Activated T-cell treated with anti-CD3 and anti-CD28 coated beads, Interleukin-2, amount 50 U/mL, for 4 hours (primary cell): Measurements from ENCODE around the gene TMEM101. TPM values are rescaled to one million over a fixed set of nuclear protein-coding genes. Genes with fewer than 3 reads are reported as not detected.
"Not testable (repeated sequence)": the region's sequence is repeated elsewhere in the genome, so short reads cannot be mapped to it uniquely, and the experiment has no call there.

Source experiments
- ATAC-seq, 2 donors: fragments of 200-7000 bp; cut with Tn5 transposase; one replicate each; pipeline ENCODE4 v1.10.0; 2021
- DNase-seq: peaks from one replicate; pipeline ENCODE4 v3.0.0-alpha.2; 2020
- H3K27me3 Mint-ChIP-seq: one replicate; pipeline ENCODE4 v1.8.0; 2021; ENCODE audit warnings: low read depth, mixed read lengths
- H3K36me3 Mint-ChIP-seq: one replicate; pipeline ENCODE4 v1.8.0; 2022; ENCODE audit warnings: mixed read lengths; ENCODE audit not compliant: insufficient read depth
- H3K4me1 Mint-ChIP-seq: one replicate; pipeline ENCODE4 v1.8.0; 2021; ENCODE audit warnings: low read depth, mixed read lengths
- H3K4me3 Mint-ChIP-seq: one replicate; pipeline ENCODE4 v1.8.0; 2021; ENCODE audit warnings: mild to moderate bottlenecking, moderate library complexity, mixed read lengths
- H3K9me3 Mint-ChIP-seq: one replicate; pipeline ENCODE4 v1.8.0; 2021; ENCODE audit warnings: mixed read lengths
- total RNA-seq, 3 donors: library from RNA; stranded (reverse); gene quantifications; one replicate each; pipeline ENCODE4 v1.2.1, GENCODE V29; 2021

Gene TMEM101
- total RNA-seq, 3 donors from 2014 or later = 20.2 to 23.1 (median 22.5) TPM

GRCh38 chr17:44038604-44039011 is 23.8 kb upstream of the TMEM101 start:
- H3K27me3 Mint-ChIP-seq = no peaks in the 10 kb centered on the region
- DNase-seq = no peak
- no peaks in the 10 kb centered on the region for H3K9me3 Mint-ChIP-seq
- no peak overlapping the region for H3K4me3 Mint-ChIP-seq
- peaks cover 15% of the 10 kb centered on the region for H3K4me1 Mint-ChIP-seq
- H3K36me3 Mint-ChIP-seq = peaks cover 30% of the 10 kb centered on the region
- no peak for ATAC-seq

- H3K36me3 Mint-ChIP-seq = peaks cover 31% of the 10 kb centered on the region
- H3K9me3 Mint-ChIP-seq = no peaks in the 10 kb centered on the region
- H3K4me1 Mint-ChIP-seq = peaks cover 15% of the 10 kb centered on the region
- no peaks in the 10 kb centered on the region for H3K27me3 Mint-ChIP-seq
- DNase-seq = no peak
- no peak overlapping the region for H3K4me3 Mint-ChIP-seq
- ATAC-seq = no peak
These were observed 22.7 kb upstream of the TMEM101 start for GRCh38 chr17:44037471-44037870.

- not testable (repeated sequence) for H3K4me1 Mint-ChIP-seq, ATAC-seq
- H3K36me3 Mint-ChIP-seq = peaks cover 24% of the 10 kb centered on the region
These were observed 19.9 kb upstream of the TMEM101 start for GRCh38 chr17:44034688-44035087.

GRCh38 chr17:44033861-44034408 is 19.2 kb upstream of the TMEM101 start:
- Mint-ChIP-seq H3K4me3 (no peak overlapping the region), H3K9me3 (no peaks in the 10 kb centered on the region), H3K27me3 (no peaks in the 10 kb centered on the region), H3K4me1 (peaks cover 4% of the 10 kb centered on the region), H3K36me3 (peaks cover 23% of the 10 kb centered on the region)
- ATAC-seq = no peak
- DNase-seq = no peak

More at GRCh38 chr17:44034688-44035087, 19.9 kb upstream of the TMEM101 start:
- H3K27me3 Mint-ChIP-seq, H3K4me3 Mint-ChIP-seq, H3K9me3 Mint-ChIP-seq, DNase-seq: not testable (repeated sequence)

GRCh38 chr17:44030482-44030881 is 15.7 kb upstream of the TMEM101 start:
- Mint-ChIP-seq H3K9me3 (no peaks in the 10 kb centered on the region), H3K36me3 (peaks cover 14% of the 10 kb centered on the region), H3K4me3 (no peak overlapping the region), H3K27me3 (no peaks in the 10 kb centered on the region), H3K4me1 (peaks cover 4% of the 10 kb centered on the region)
- no peak for DNase-seq
- ATAC-seq = no peak

- H3K9me3 Mint-ChIP-seq = no peaks in the 10 kb centered on the region
- H3K4me3 Mint-ChIP-seq = no peak overlapping the region
- H3K27me3 Mint-ChIP-seq = no peaks in the 10 kb centered on the region
- H3K36me3 Mint-ChIP-seq = peaks cover 14% of the 10 kb centered on the region
- peaks cover 4% of the 10 kb centered on the region for H3K4me1 Mint-ChIP-seq
- no peak for ATAC-seq
- DNase-seq = no peak
These were observed 15.0 kb upstream of the TMEM101 start for GRCh38 chr17:44029736-44030135.

GRCh38 chr17:44024853-44025252 is 10.1 kb upstream of the TMEM101 start:
- no peak for ATAC-seq
- Mint-ChIP-seq H3K36me3 (peaks cover 5% of the 10 kb centered on the region), H3K4me3 (no peak overlapping the region), H3K9me3 (no peaks in the 10 kb centered on the region), H3K4me1 (no peaks in the 10 kb centered on the region), H3K27me3 (no peaks in the 10 kb centered on the region)
- no peak for DNase-seq

GRCh38 chr17:44024271-44024663 is 9.5 kb upstream of the TMEM101 start:
- Mint-ChIP-seq H3K4me3 (no peak overlapping the region), H3K4me1 (no peaks in the 10 kb centered on the region), H3K9me3 (no peaks in the 10 kb centered on the region), H3K36me3 (peaks cover 5% of the 10 kb centered on the region), H3K27me3 (no peaks in the 10 kb centered on the region)
- DNase-seq = no peak
- ATAC-seq = no peak

GRCh38 chr17:44023545-44024270 is 8.9 kb upstream of the TMEM101 start:
- H3K4me3 Mint-ChIP-seq = no peak overlapping the region
- H3K9me3 Mint-ChIP-seq = no peaks in the 10 kb centered on the region
- ATAC-seq = no peak
- H3K4me1 Mint-ChIP-seq = no peaks in the 10 kb centered on the region
- peaks cover 5% of the 10 kb centered on the region for H3K36me3 Mint-ChIP-seq
- DNase-seq = no peak
- H3K27me3 Mint-ChIP-seq = no peaks in the 10 kb centered on the region

- DNase-seq (no peak), ATAC-seq (no peak)
- Mint-ChIP-seq H3K4me1 (no peaks in the 10 kb centered on the region), H3K9me3 (no peaks in the 10 kb centered on the region), H3K4me3 (no peak overlapping the region), H3K27me3 (no peaks in the 10 kb centered on the region), H3K36me3 (peaks cover 5% of the 10 kb centered on the region)
These were observed 7.5 kb upstream of the TMEM101 start for GRCh38 chr17:44022246-44022645.

GRCh38 chr17:44021227-44021626 is 6.5 kb upstream of the TMEM101 start:
- H3K4me3 Mint-ChIP-seq, H3K36me3 Mint-ChIP-seq, H3K4me1 Mint-ChIP-seq, H3K27me3 Mint-ChIP-seq, ATAC-seq, DNase-seq, H3K9me3 Mint-ChIP-seq: not testable (repeated sequence)

- ATAC-seq (peak in 1 of 2 donors; percentile 21), DNase-seq (no peak)
- H3K4me3 Mint-ChIP-seq = peak overlapping the region; percentile 99
These were observed 678 bp downstream of the TMEM101 start for GRCh38 chr17:44014133-44014436.

GRCh38 chr17:44012874-44013273 is 1.9 kb downstream of the TMEM101 start:
- no peak for DNase-seq
- no peaks in the 10 kb centered on the region for H3K27me3 Mint-ChIP-seq
- peak overlapping the region; percentile 99 for H3K4me3 Mint-ChIP-seq
- no peak for ATAC-seq
- peaks cover 15% of the 10 kb centered on the region for H3K4me1 Mint-ChIP-seq
- peaks cover 13% of the 10 kb centered on the region for H3K36me3 Mint-ChIP-seq
- H3K9me3 Mint-ChIP-seq = no peaks in the 10 kb centered on the region

More at GRCh38 chr17:44014133-44014436, 678 bp downstream of the TMEM101 start:
- Mint-ChIP-seq H3K27me3 (no peaks in the 10 kb centered on the region), H3K4me1 (peaks cover 8% of the 10 kb centered on the region), H3K36me3 (peaks cover 13% of the 10 kb centered on the region), H3K9me3 (no peaks in the 10 kb centered on the region)

- Mint-ChIP-seq H3K27me3 (no peaks in the 10 kb centered on the region), H3K4me3 (no peak overlapping the region), H3K9me3 (no peaks in the 10 kb centered on the region), H3K4me1 (peaks cover 18% of the 10 kb centered on the region), H3K36me3 (peaks cover 13% of the 10 kb centered on the region)
- no peak for ATAC-seq
- DNase-seq = no peak
These were observed 2.4 kb downstream of the TMEM101 start for GRCh38 chr17:44012391-44012790.

- no peaks in the 10 kb centered on the region for H3K9me3 Mint-ChIP-seq
- no peak overlapping the region for H3K4me3 Mint-ChIP-seq
- peaks cover 21% of the 10 kb centered on the region for H3K4me1 Mint-ChIP-seq
- peaks cover 13% of the 10 kb centered on the region for H3K36me3 Mint-ChIP-seq
- DNase-seq = no peak
- no peaks in the 10 kb centered on the region for H3K27me3 Mint-ChIP-seq
- ATAC-seq = no peak
These were observed 2.9 kb downstream of the TMEM101 start for GRCh38 chr17:44011876-44012275.
